GM19372 (cell line): ENCODE results near the gene LCE5A.
"Not testable (repeated sequence)": the region's sequence is repeated elsewhere in the genome, so short reads cannot be mapped to it uniquely, and the experiment has no call there.

ENCODE experiments used
- ATAC-seq: cut with Tn5 transposase; IDR thresholded peaks from one replicate; pipeline ENCODE4 v1.9.1; 2021; ENCODE audit warnings: mild to moderate bottlenecking, low read depth, moderate library complexity; ENCODE audit not compliant: unreplicated experiment

The LCE5A gene

DNA sequence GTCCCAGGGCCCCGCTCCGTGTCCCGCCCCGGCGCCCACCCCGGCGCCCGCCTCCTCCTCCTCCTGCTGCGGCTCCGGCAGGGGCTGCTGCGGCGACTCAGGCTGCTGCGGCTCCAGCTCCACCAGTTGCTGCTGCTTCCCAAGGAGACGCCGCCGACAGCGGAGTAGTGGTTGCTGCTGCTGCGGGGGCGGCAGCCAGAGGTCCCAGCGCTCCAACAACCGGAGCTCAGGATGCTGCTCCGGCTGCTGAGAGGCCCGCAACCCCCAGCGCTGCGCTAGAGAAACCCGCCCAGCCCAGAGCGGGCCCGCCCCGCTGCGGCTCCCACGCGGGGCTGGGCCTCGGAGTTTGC lies 4.8 kb downstream of the LCE5A start:
- no peak for ATAC-seq

DNA sequence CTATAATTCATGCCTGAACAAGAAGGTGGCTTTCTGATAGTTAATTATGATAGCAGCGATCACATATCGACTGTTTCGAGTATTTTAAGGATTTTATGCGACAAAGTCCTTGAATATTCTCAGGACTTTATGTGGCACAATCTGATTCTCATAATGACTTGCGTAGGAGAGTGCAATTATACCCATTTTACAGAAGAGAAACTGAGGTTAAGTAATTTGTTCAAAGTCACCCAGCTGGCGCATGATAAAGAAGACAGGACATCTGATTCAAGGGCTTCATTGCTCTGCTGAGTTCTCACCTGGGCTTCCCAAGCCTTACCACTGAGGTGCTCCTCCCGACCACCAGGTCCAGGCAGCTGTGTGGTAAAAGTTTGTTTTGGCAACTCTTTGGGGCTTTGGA lies 5.5 kb downstream of the LCE5A start:
- no peak for ATAC-seq

DNA sequence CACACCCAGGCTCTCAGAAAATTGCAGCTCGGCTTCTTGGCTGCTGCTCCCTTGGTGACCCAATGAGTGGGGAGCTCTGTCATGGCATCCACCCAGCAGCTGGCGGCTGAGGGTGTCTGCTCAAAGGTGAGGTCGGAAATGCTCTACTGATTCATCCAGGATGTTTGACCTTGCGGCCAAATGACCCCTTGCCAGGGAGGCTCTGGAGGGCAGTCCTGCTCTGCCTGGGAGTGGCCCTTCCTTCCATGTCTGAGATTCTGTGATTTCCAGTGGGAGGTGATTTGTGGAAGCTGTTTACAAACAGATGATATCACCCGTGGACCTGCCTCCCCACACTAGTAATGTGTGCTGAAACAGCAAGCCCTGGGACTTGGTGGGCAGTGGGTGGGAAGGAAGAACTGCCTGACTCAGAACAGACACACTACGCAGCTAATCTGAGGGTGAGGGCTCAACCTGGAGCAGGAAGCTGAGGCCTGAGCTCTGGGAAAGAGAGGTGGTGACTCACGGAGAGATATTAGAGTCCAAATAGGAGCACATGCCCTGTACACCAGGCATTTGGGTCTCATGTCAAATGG lies 6.7 kb downstream of the LCE5A start:
- ATAC-seq, result no peak

DNA sequence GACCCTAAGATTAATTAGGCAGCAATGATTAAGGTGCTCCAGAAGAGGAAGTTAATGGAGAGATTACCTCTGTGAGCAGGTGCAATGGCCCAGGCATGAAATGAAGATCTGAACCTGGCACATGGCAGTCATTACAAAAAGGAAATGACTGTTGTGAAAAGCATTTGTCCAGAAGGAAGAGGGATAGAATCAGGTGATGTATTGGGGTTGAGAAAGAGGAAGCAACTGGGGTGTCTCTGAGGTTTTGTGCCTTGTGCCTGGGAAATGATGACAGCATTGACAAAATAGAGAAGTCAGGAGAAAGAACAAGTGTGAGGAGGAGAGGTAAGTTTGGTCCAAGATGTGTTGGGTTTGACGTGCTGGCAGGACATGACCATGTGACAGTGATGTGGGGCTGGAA lies 9.2 kb downstream of the LCE5A start:
- no peak for ATAC-seq

DNA sequence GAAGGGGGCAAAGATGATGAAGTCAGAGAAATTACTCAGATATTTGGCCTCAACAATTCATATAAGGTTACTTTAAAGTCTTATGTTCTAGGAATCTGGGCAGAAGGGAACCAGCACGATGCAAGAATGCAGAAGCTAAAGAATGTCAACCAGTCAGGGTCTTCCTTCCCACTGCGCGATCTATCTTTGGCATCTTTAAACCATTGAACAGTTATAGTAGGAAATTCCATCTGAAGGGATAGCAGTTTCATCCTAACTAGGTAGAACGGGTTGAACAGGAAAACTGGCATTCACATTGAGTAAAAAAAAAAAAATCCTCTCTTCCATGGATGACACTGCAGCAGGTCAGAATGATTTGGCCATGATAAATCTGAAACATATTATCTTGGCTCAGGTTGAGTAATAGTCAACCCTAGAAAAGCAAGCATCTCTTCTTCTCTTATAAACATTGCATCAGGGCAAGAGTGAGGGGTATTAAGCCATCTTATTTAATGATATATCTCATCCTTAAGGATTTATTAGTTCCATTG lies 10.0 kb downstream of the LCE5A start:
- ATAC-seq, result no peak

DNA sequence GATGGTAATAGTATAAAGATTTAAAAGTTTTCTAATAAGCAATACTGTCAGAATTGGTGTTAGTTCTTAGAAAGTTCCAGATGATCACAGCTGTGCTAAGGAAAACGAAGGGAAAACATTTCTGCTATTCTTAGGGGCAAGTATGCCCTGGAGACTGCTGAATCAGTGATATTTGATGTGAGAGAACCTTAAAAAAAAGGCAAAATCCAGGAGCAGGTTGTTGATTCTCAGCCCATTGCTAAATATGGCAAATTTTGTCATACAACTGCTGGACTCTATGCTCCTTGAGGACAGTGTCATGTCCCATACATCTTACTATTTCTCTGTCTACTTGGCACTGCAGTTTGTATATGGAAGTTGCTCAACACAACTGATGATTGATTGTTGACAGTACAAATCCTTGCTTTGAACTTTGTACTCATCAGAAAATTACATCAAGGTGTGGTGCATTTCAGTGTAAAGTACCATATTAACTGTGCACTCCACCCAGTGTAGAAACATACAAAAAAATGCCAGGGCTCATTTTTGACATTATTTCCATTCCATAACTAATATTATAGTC lies 14.6 kb downstream of the LCE5A start:
- no peak for ATAC-seq

DNA sequence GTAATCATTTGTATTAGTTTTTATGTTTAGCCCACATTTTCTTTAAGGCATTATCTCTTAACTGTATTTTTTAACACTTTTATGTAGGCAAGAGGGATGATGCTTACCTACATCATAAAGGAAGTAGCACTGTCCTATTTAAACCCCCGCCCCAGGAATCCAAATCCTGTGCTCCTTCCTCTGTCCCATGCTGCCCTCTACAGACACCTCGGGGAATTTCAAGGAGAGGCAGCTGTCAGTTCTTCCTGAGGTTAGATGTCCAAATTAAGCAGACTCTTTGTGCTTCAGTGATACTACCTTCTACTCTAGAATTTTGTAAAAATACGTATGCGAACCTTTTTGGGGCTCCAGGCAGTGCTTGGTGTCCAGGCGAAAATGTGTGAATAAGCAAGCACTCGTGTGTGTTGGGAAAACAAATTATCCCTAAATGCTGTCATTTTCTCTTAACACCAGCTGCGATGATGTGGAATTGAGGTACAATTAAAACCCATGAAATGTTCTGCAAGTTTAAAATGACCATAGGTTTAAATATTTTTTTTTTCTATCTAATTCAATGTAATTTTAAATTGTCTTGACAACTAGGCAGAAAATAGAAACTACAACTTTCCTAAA lies 22.8 kb downstream of the LCE5A start:
- no peak for ATAC-seq

DNA sequence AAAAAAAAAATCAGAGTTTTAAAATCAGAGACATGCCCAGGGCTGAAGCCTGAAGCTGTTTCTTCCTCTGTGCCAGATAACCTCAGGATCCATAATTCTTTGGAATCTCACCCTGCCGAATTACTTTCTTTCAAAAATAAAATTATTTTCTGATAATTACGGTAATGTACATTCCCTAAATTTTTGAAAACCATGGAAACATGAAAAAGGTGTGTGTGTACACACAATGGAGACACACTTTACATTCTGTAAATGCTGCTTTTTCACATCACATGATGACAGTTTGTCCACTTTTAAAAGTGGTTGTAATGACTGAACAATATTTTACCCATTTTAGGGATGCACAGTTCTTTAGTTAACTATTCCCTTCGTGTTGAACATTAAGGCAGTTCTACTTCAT lies 25.2 kb downstream of the LCE5A start:
- ATAC-seq, result no peak

DNA sequence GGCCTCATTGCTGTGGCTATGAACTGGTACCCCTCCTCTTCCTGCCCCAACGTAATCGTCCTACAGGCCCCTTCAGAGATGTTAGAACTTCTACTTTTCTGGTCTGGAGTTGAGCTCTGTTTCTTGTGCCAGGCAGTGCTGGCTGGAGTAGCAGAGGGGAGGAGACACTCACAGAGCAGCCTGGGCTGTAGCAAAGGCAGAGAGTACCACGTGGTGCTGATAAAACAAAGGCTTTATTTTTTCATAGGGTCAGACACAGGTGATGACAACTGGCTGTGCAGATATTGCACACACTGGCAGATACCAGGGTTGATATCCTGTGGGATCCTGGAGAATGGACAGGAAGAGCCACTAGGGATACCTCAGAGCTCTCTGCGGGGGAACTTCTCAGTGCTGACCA lies 26.9 kb downstream of the LCE5A start:
- no peak for ATAC-seq

DNA sequence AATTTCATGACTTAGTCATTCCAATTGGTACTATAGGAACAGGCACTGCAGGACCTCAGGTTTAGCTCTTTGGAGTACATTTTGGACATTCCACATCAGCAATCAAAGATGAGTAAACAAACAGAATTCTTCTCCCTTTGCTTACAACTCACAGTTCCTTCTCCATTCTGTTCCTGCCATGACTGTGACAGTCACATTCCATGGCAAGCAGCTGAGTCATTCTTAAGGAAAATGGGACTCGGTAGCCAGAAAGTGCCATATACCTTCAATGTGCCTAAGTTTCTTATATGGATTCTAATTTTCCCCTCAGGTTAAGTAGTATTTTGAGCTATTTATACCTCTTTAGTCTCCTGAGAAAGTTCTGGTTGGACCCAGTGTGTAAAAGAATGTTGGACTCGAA lies 29.3 kb downstream of the LCE5A start:
- ATAC-seq, result no peak

DNA sequence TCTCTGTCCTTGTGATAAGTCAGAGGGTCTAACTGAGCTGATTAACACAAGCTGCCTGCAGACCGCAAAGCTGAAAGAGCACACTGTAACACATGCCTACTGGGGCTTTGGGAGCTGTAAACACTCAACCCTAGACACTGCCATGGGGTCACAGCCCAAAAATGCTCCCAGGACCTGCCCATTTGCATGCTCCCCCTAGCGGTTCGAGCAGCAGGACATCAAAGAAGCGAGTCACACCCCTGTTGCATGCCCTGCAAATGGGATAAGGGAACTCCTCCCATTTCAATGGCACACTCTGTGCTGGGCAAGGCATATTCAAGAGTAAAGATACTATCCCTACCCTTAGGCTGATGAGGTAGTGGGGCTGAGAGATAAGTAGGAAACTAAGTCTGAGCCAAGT lies 33.2 kb downstream of the LCE5A start:
- ATAC-seq, result no peak

DNA sequence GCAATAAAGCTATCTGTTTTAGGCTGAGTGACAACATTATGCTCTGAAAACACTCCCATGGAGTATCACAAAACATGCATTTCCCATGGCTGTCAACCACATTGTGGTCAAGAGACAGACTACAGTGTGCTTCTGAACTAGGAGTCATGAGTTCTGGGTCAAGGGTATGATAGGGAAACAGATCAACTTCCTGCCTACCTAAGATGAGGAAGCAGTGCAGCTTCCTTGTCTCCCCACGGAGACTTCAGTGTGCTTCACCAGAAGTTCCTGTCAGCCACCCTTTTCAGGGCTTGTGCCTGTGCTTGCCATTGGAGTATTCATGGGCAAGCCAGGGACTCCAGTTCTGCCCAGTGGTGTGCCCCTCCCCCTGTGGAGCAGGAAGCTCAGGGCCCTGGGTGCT lies 36.1 kb downstream of the LCE5A start:
- ATAC-seq, result no peak

DNA sequence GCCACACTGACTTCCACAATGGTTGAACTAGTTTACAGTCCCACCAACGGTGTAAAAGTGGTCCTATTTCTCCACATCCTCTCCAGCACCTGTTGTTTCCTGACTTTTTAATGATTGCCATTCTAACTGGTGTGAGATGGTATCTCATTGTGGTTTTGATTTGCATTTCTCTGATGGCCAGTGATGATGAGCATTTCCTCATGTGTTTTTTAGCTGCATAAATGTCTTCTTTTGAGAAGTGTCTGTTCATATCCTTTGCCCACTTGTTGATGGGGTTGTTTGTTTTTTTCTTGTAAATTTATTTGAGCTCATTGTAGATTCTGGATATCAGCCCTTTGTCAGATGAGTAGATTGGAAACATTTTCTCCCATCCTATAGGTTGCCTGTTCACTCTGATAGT lies 37.8 kb downstream of the LCE5A start:
- not testable (repeated sequence) for ATAC-seq
